Neural cell (in vitro differentiated cells): ENCODE measurements around the gene TUBB1. TPM values are rescaled to one million over a fixed set of nuclear protein-coding genes. Genes with fewer than 3 reads are reported as not detected.

Experiments
- H2AFZ ChIP-seq: fragments of 200-600, 300-800 bp; sonication (generic), shearing (Covaris generic); 2 replicates; pipeline ENCODE4 v1.6.0; 2014; ENCODE audit warnings: low read depth, mild to moderate bottlenecking, antibody characterized with exemption, low read length, moderate library complexity
- H3F3A ChIP-seq: fragments of 200-600 bp; shearing (Covaris generic); 2 replicates; pipeline ENCODE4 v1.6.1; 2016; ENCODE audit warnings: mild to moderate bottlenecking, moderate library complexity, mixed read lengths, antibody characterized with exemption, low read length; ENCODE audit not compliant: insufficient read depth, poor library complexity, severe bottlenecking
- H3K27ac ChIP-seq: fragments of 200-600, 300-800 bp; sonication (generic), shearing (Covaris generic); 2 replicates; pipeline ENCODE4 v1.5.1; 2014; ENCODE audit warnings: mild to moderate bottlenecking, low read length, moderate library complexity
- H3K27me3 ChIP-seq: fragments of 300-800, 200-600 bp; sonication (generic), shearing (Covaris generic); 2 replicates; pipeline ENCODE4 v1.6.0; 2014; ENCODE audit warnings: mild to moderate bottlenecking, low read depth, low read length, moderate library complexity; ENCODE audit not compliant: insufficient read depth
- H3K36me3 ChIP-seq: fragments of 300-800, 200-600 bp; sonication (generic), shearing (Covaris generic); 2 replicates; pipeline ENCODE4 v1.5.1; 2014; ENCODE audit warnings: mild to moderate bottlenecking, antibody characterized with exemption, low read length, moderate library complexity; ENCODE audit not compliant: insufficient read depth
- H3K4me2 ChIP-seq: fragments of 300-800, 200-600 bp; sonication (generic), shearing (Covaris generic); 2 replicates; pipeline ENCODE4 v1.6.0; 2014; ENCODE audit warnings: mild to moderate bottlenecking, low read length
- H3K4me3 ChIP-seq: fragments of 300-800, 200-600 bp; sonication (generic), shearing (Covaris generic); 2 replicates; pipeline ENCODE4 v1.5.1; 2014; ENCODE audit warnings: mild to moderate bottlenecking, low read length, moderate library complexity
- H3K79me2 ChIP-seq: fragments of 200-600 bp; shearing (Covaris generic); replicated peaks from 2 replicates; pipeline ENCODE4 v1.6.0; 2014; ENCODE audit warnings: mild to moderate bottlenecking, low read length, moderate library complexity; ENCODE audit not compliant: insufficient read depth
- H3K9ac ChIP-seq: fragments of 300-800, 200-600 bp; sonication (generic), shearing (Covaris generic); 2 replicates; pipeline ENCODE4 v1.6.1; 2016; ENCODE audit warnings: mild to moderate bottlenecking, low read length, mixed read lengths
- H3K9me2 ChIP-seq: fragments of 200-600 bp; shearing (Covaris generic); 2 replicates; pipeline ENCODE4 v1.6.1; 2016; ENCODE audit warnings: mild to moderate bottlenecking, low read length, mixed read lengths; ENCODE audit not compliant: insufficient read depth
- H3K9me3 ChIP-seq: fragments of 200-600, 300-800 bp; sonication (generic), shearing (Covaris generic); 2 replicates; pipeline ENCODE4 v1.6.1; 2016; ENCODE audit warnings: mild to moderate bottlenecking, mixed run types, low read length, moderate library complexity, mixed read lengths
- H4K20me1 ChIP-seq: fragments of 200-600 bp; shearing (Covaris generic); 2 replicates; pipeline ENCODE4 v1.6.1; 2016; ENCODE audit warnings: mild to moderate bottlenecking, mixed run types; ENCODE audit not compliant: insufficient read depth
- CTCF ChIP-seq: fragments of 450-650 bp; IDR thresholded peaks from 2 replicates; pipeline ENCODE4 v1.5.1; 2014; ENCODE audit warnings: antibody characterized with exemption, mild to moderate bottlenecking, moderate library complexity; ENCODE audit not compliant: poor library complexity, severe bottlenecking
- EP300 ChIP-seq: fragments of 450-650 bp; conservative IDR thresholded peaks from 2 replicates; pipeline ENCODE4 v1.6.1; 2014; ENCODE audit warnings: antibody characterized with exemption, mild to moderate bottlenecking, moderate library complexity; ENCODE audit not compliant: poor library complexity, severe bottlenecking
- EZH2 ChIP-seq: fragments of 200-600, 300-800 bp; shearing (Covaris generic), sonication (generic); IDR thresholded peaks from 2 replicates; pipeline ENCODE4 v1.6.1; 2014; ENCODE audit warnings: antibody characterized with exemption, low read length, borderline replicate concordance, mild to moderate bottlenecking; ENCODE audit not compliant: insufficient read depth, poor library complexity, severe bottlenecking
- MXI1 ChIP-seq: fragments of 450-650 bp; conservative IDR thresholded peaks from 2 replicates; pipeline ENCODE4 v1.6.1; 2014; ENCODE audit warnings: antibody characterized with exemption, mild to moderate bottlenecking; ENCODE audit not compliant: poor library complexity, severe bottlenecking
- POLR2AphosphoS5 ChIP-seq: IDR thresholded peaks from 2 replicates; pipeline ENCODE4 v1.6.1; 2012
- RAD21 ChIP-seq: fragments of 450-650 bp; conservative IDR thresholded peaks from 2 replicates; pipeline ENCODE4 v1.6.1; 2014; ENCODE audit warnings: antibody characterized with exemption, mild to moderate bottlenecking, moderate library complexity
- REST ChIP-seq: IDR thresholded peaks from 2 replicates; pipeline ENCODE4 v1.6.1; 2012; ENCODE audit warnings: borderline replicate concordance
- SMC3 ChIP-seq: fragments of 450-650 bp; conservative IDR thresholded peaks from 2 replicates; pipeline ENCODE4 v1.6.1; 2014; ENCODE audit warnings: antibody characterized with exemption, mild to moderate bottlenecking, moderate library complexity; ENCODE audit not compliant: poor library complexity
- TAF1 ChIP-seq: IDR thresholded peaks from 2 replicates; pipeline ENCODE4 v1.6.1; 2012; ENCODE audit warnings: low read depth
- polyA plus RNA-seq: library from polyadenylated mRNA; depleted of rRNA; stranded (reverse); fragments of >200 nt; gene quantifications from 2 replicates; pipeline ENCODE4 v1.2.3, GENCODE V29; 2014

TUBB1 gene
- polyA plus RNA-seq, 1 donor from 2014 or later = not detected

- TF ChIP-seq POLR2AphosphoS5 (no peak), RAD21 (no peak), EP300 (no peak), MXI1 (no peak), REST (no peak), SMC3 (no peak), CTCF (no peak), EZH2 (no peak), TAF1 (no peak)
- Histone ChIP-seq H3K27ac (no peak overlapping the region), H2AFZ (no peak overlapping the region), H3F3A (no peaks in the 10 kb centered on the region), H3K4me2 (no peak overlapping the region), H3K36me3 (no peaks in the 10 kb centered on the region), H3K79me2 (no peaks in the 10 kb centered on the region), H3K9me3 (no peaks in the 10 kb centered on the region), H3K27me3 (no peaks in the 10 kb centered on the region), H3K9ac (no peak overlapping the region), H3K9me2 (no peaks in the 10 kb centered on the region), H3K4me3 (no peak overlapping the region), H4K20me1 (no peaks in the 10 kb centered on the region)
Observed at GRCh38 chr20:59037386-59037785, 18.2 kb downstream of the TUBB1 start.

- H3K9ac ChIP-seq = no peak overlapping the region
- no peaks in the 10 kb centered on the region for H3K9me2 ChIP-seq
- no peaks in the 10 kb centered on the region for H3K27me3 ChIP-seq
- TF ChIP-seq EZH2 = no peak
- TF ChIP-seq POLR2AphosphoS5 = no peak
- no peak for TF ChIP-seq RAD21
- no peak for TF ChIP-seq TAF1
- TF ChIP-seq EP300 = no peak
- TF ChIP-seq REST = no peak
- no peak for TF ChIP-seq MXI1
- no peak for TF ChIP-seq CTCF
- no peak for TF ChIP-seq SMC3
- H3F3A ChIP-seq = no peaks in the 10 kb centered on the region
- H3K36me3 ChIP-seq = no peaks in the 10 kb centered on the region
- no peaks in the 10 kb centered on the region for H3K9me3 ChIP-seq
- H3K4me2 ChIP-seq = no peak overlapping the region
- no peaks in the 10 kb centered on the region for H3K79me2 ChIP-seq
- H3K27ac ChIP-seq = no peak overlapping the region
- no peak overlapping the region for H3K4me3 ChIP-seq
- no peak overlapping the region for H2AFZ ChIP-seq
- no peaks in the 10 kb centered on the region for H4K20me1 ChIP-seq
Observed at GRCh38 chr20:59039233-59039632, 20.0 kb downstream of the TUBB1 start.
